ENCODE measurements around the gene BTBD9. TPM values are rescaled to one million over a fixed set of nuclear protein-coding genes. Genes with fewer than 3 reads are reported as not detected.

The BTBD9 gene
- total and polyA plus RNA-seq, 2 of the 13 experiments (the other 11 are each of a cell fraction or from before 2014, with no cell fraction given): 1.2 to 3.0 TPM

DNA sequence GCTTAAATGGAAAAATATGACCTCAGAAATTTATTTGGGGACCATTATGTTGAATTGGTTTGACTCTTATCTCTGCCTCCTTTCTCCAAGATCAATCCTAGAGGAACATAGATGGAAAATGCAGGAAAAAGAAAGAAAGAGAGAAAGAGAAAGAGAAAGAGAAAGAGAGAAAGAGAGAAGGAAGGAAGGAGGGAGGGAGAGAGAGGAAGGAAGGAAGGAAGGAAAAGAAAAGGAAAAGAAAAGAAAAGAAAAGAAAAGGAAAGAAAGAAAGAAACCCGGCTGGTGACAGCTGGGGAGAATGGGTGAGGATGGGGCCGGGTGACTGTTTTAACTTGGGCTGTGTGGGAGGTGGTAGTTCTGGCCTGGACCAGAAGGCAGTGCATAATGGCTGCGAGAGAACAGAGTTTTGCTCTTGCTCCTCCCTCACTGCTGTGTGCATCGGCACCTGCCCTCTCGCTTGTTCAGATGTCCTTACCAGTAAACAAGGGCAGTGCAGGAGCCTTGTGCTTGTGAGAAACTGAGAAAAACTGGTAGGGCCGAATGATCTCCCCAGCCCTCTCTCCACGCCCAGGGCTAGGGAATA lies 38.5 kb upstream of the BTBD9 start:
- no peak overlapping the region for H2AFZ ChIP-seq (ENCODE audit: low read length)
- no peaks in the 10 kb centered on the region for H3K79me2 ChIP-seq (ENCODE audit: insufficient read depth, low read length)
- ATAC-seq (no peak), FAIRE-seq (no peak), DNase-seq (ENCODE audit: low spot score) (no peak)
- H4K20me1 ChIP-seq (ENCODE audit: insufficient read depth, low read length): no peaks in the 10 kb centered on the region
- H3K27me3 ChIP-seq (ENCODE audit: control insufficient read depth in 1 of 2, insufficient read depth in 2 of 2, low read length in 2 of 2): no peaks in the 10 kb centered on the region
- no peaks in the 10 kb centered on the region for H3K4me1 ChIP-seq (ENCODE audit: insufficient read depth, low read length)
- ChIA-PET CTCF (ENCODE audit: low intra/inter-chr PET ratio, low total read pairs) (no interaction called here), POLR2A (no interaction called here)
- no peak for TF ChIP-seq ZNF567 (CRISPR knock-in tag; IDR thresholded peaks at IDR 0.05; ENCODE audit: borderline replicate concordance)
- TF ChIP-seq MYNN (CRISPR knock-in tag; IDR thresholded peaks at IDR 0.05; ENCODE audit: low read depth): no peak
- no peak for TF ChIP-seq ZNF441 (CRISPR knock-in tag; IDR thresholded peaks at IDR 0.05; ENCODE audit: borderline replicate concordance)
- H3K27ac ChIP-seq (ENCODE audit: extremely low read length, insufficient read depth, low read length): no peak overlapping the region
- 95% methylated on average over 7 of the region's 7 CpGs for WGBS (ENCODE audit: low lambda C conversion rate)
- no peak overlapping the region for H3K4me2 ChIP-seq (ENCODE audit: low read depth, low read length)
- intact Hi-C loops (cut with micrococcal nuclease; ENCODE audit: unreplicated experiment): no loop called here
- no TSS peak for BruUV-seq (replicated peaks)
- no peak overlapping the region for H3K9ac ChIP-seq (ENCODE audit: insufficient read depth, low read depth, low read length)
- no peak overlapping the region for H3K4me3 ChIP-seq (replicated peaks in 1 of 3; ENCODE audit: insufficient read depth in 1 of 3, low read depth in 2 of 3, low read length in 3 of 3)
- H3K36me3 ChIP-seq (replicated peaks in 1 of 2; ENCODE audit: control insufficient read depth in 1 of 2, insufficient read depth in 2 of 2, low read length in 2 of 2): peaks cover 12 to 60% of the 10 kb centered on the region in 2 experiments
- H3K9me3 ChIP-seq (ENCODE audit: low read length): no peaks in the 10 kb centered on the region
- in situ Hi-C loops (cut with HindIII; ENCODE audit: extremely low pct_ligation_motif_present, low pct_unique_long_range_greater_than_20kb): no loop called here

DNA sequence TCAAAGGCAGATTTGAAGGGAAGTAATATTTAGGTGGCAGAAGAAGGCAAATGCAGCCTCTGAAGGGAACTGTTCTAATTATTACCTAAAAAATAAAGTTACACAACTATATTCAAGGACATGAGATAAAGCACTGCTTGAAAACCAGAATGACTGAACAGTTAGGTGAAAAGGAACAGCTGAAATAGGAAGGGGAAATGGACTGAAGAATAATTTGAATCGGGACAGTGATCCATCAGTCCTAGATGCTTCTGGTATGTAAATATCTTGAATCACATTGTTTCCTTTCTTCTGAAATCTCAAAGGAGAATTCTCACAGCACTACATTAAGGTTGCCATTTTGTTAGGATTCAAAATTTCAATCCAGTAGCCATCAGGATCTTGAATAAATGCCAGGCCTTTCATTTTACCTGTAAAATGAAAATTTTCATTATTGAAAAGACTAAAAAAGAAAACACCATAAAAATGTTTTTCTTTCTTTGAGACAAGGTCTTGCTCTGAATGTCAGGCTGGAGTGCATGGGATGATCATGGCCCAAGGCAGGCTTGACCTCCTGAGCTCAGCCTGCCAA lies 37.3 kb upstream of the BTBD9 start:
- no peak overlapping the region for H3K4me2 ChIP-seq (ENCODE audit: low read depth, low read length)
- in situ Hi-C loops (cut with HindIII; ENCODE audit: extremely low pct_ligation_motif_present, low pct_unique_long_range_greater_than_20kb): no loop called here
- H3K9me3 ChIP-seq (ENCODE audit: low read length): no peaks in the 10 kb centered on the region
- 100% methylated on average over 1 of the region's 1 CpG for WGBS (ENCODE audit: low lambda C conversion rate)
- intact Hi-C loops (cut with micrococcal nuclease; ENCODE audit: unreplicated experiment): no loop called here
- H2AFZ ChIP-seq (ENCODE audit: low read length): no peak overlapping the region
- no TSS peak for BruUV-seq (replicated peaks)
- no peaks in the 10 kb centered on the region for H3K79me2 ChIP-seq (ENCODE audit: insufficient read depth, low read length)
- POLR2A ChIA-PET: no interaction called here
- FAIRE-seq: no peak
- H3K9ac ChIP-seq (ENCODE audit: insufficient read depth, low read depth, low read length): no peak overlapping the region
- no peak overlapping the region for H3K27ac ChIP-seq (ENCODE audit: extremely low read length, insufficient read depth, low read length)
- H4K20me1 ChIP-seq (ENCODE audit: insufficient read depth, low read length): no peaks in the 10 kb centered on the region
- ATAC-seq: no peak
- no peak for DNase-seq (ENCODE audit: low spot score)
- CTCF ChIA-PET (ENCODE audit: low intra/inter-chr PET ratio, low total read pairs): no interaction called here
- H3K4me3 ChIP-seq (replicated peaks in 1 of 3; ENCODE audit: insufficient read depth in 1 of 3, low read depth in 2 of 3, low read length in 3 of 3): no peak overlapping the region
- H3K4me1 ChIP-seq (ENCODE audit: insufficient read depth, low read length): no peaks in the 10 kb centered on the region
- TF ChIP-seq CCAR2 (optimal IDR thresholded peaks at IDR 0.05; ENCODE audit: low read depth, low read length): peak; percentile 90
- TF ChIP-seq ELF4 (CRISPR knock-in tag; IDR thresholded peaks at IDR 0.05; ENCODE audit: borderline replicate concordance): no peak
- TF ChIP-seq MBD4 (IDR thresholded peaks at IDR 0.05; ENCODE audit: borderline replicate concordance, low read length): no peak
- peaks cover 12 to 51% of the 10 kb centered on the region in 2 experiments for H3K36me3 ChIP-seq (replicated peaks in 1 of 2; ENCODE audit: control insufficient read depth in 1 of 2, insufficient read depth in 2 of 2, low read length in 2 of 2)
- H3K27me3 ChIP-seq (ENCODE audit: control insufficient read depth in 1 of 2, insufficient read depth in 2 of 2, low read length in 2 of 2): no peaks in the 10 kb centered on the region
